Fibroblast of mammary gland (primary cell): ENCODE results near the gene ST3GAL3.

Source experiments
- DNase-seq: peaks from one replicate; pipeline ENCODE4 v3.0.0-alpha.2; 2010; ENCODE audit warnings: low read depth
- H3K4me3 ChIP-seq: 2 replicates; pipeline ENCODE4 v1.5.1; 2011; ENCODE audit warnings: low read depth, mild to moderate bottlenecking, low read length, moderate library complexity; ENCODE audit not compliant: control insufficient read depth
- TF ChIP-seq, protein P1 (sequence below): conservative IDR thresholded peaks from 2 replicates; pipeline ENCODE4 v1.5.1; 2011; ENCODE audit warnings: low read depth, low read length, inconsistent platforms; ENCODE audit not compliant: control insufficient read depth, insufficient read depth

Gene ST3GAL3

DNA sequence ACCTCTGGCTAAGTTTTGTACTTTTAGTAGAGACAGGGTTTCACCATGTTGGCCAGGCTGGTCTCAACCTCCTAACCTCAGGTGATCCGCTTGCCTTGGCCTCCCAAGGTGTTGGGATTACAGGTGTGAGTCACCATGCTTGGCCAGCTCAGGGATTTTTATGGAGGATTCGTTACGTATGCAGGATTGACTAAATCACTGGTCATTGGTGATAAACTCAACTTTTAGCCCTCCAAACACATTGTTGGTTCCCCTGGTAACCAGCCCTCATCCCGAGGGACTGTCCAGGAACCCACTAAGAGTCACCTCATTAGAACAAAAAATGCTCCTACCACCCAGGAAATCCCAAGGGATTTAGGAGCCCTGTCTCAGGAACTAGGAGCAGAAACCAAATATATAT, 40.4 kb downstream of the ST3GAL3 start:
- DNase-seq: peak; percentile 34
- TF ChIP-seq, protein P1, sequence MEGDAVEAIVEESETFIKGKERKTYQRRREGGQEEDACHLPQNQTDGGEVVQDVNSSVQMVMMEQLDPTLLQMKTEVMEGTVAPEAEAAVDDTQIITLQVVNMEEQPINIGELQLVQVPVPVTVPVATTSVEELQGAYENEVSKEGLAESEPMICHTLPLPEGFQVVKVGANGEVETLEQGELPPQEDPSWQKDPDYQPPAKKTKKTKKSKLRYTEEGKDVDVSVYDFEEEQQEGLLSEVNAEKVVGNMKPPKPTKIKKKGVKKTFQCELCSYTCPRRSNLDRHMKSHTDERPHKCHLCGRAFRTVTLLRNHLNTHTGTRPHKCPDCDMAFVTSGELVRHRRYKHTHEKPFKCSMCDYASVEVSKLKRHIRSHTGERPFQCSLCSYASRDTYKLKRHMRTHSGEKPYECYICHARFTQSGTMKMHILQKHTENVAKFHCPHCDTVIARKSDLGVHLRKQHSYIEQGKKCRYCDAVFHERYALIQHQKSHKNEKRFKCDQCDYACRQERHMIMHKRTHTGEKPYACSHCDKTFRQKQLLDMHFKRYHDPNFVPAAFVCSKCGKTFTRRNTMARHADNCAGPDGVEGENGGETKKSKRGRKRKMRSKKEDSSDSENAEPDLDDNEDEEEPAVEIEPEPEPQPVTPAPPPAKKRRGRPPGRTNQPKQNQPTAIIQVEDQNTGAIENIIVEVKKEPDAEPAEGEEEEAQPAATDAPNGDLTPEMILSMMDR: no peak
- no peak overlapping the region for H3K4me3 ChIP-seq

DNA sequence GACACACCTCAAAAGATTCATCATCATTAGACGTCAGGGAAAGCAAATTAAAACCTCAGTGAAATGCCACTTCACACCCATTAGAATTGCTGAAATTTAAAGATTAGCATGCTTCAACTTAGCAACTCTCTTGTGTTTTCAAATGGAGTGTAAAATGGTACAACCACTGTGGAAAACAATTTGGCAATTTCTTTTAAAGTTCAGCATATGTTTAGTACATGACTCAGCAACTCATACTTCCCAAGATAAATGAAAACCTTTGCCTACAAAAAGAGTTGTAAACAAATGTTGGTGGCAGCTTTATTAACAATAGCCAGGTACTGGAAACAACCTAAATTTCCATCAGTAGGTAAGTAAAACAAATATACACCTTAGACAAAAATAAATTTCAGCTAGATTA, 42.7 kb downstream of the ST3GAL3 start:
- no peak overlapping the region for H3K4me3 ChIP-seq
- TF ChIP-seq, protein P1: no peak
- peak; percentile 24 for DNase-seq

DNA sequence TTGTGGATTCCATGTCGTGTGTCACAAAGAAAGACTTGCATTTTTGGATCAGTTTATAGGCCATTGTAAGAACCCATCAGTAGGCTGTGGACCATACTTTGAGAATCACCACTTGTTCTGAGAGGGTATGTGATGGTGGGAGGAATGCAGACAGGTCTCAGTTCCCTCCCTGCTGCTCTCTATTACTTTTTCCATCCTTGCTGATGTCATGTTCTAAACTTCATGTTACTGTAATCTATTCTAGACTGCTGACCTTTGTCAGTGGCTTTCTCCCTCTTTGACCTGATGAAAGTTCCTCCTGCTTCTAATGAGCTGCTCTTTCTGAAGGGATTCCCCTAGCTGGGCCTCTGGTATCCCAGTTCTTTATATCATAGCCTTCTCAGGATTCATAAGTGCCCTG, 46.1 kb downstream of the ST3GAL3 start:
- no peak for DNase-seq
- H3K4me3 ChIP-seq: no peak overlapping the region
- TF ChIP-seq, protein P1: no peak

DNA sequence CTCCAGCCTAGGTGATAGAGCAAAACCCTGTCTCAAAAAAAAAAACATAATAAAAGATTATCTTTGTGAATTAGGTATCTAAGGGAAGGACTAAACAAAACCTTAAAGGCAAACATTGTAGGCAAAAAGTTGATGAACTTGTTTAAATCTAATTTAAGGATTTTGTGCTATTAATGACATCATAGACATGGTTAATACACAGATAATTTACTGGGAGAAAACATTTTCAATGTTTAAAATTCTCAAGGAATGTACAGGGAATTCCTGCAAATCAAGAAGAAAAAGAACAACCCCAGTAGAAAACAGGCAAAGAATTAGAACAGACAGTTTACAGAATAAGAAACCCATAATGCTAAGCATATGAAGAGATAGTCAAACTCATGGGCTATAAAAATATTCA, 47.6 kb downstream of the ST3GAL3 start:
- H3K4me3 ChIP-seq: no peak overlapping the region
- TF ChIP-seq, protein P1: no peak
- no peak for DNase-seq

DNA sequence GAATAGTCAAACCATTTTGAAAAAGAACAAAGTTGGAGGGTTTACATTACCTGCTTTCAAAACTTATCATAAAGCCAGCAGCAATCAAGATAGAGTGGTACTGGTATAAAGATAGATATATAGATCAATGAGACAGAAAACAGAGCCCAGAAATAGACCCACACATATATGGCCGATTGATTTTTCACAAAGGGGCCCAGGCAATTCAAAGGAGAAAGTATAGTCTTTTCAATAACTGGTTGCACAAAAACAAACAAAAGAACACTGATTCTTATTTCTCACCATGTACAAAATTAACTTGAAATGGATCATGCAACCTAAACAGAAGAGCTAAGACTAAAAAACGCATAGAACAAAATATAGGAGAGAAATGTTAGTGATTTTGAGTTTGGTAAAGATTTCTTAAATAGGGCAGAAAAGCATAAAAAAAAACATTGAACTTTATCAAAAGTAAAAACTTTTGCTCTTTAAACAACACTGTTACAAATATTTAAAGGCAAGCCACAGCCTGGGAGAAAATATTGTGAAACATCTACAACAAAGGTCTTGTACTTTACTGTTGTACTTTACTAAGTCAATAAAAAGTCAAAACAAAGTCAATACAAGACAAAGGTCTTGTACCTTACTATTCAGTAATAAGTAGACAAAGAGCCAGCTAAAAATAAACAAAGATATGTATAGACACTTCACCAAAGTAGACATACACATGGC, 50.2 kb downstream of the ST3GAL3 start:
- TF ChIP-seq, protein P1: no peak
- no peak for DNase-seq
- H3K4me3 ChIP-seq: no peak overlapping the region

DNA sequence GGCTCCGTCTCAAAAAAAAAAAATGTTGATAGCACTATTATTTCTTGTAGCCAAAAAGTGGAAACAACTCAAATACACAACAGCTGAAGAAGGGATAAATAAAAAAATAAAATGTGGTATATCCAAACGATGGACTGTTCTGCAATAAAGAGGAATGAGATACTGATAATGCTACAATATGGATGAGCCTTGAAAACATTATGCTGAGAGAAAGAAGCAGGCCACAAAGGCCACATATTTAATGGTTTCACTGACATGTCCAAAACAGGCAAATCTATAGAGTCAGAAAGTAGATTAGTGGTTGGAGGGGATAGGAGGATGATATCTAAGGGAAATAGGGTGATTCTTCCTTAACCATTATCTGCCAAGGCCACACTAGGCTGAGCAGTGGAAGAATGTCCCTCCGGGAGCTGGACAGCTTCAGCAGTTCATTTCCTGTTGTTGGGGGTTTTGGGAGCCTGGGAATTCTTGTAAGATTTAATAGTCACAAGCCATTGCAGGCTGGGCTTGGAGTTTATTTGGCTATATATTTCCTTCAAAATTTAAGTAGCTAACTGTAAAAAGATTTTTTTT, 53.5 kb downstream of the ST3GAL3 start:
- no peak for DNase-seq
- TF ChIP-seq, protein P1: no peak
- no peak overlapping the region for H3K4me3 ChIP-seq
